ENCODE measurements around the gene OST4.

Gene OST4

GRCh38 chr2:27092696-27093429 is 21.4 kb upstream of the OST4 start:
- DNase-seq = no peak

GRCh38 chr2:27091746-27092695 is 20.6 kb upstream of the OST4 start:
- no peak for DNase-seq

GRCh38 chr2:27089111-27089954 is 17.9 kb upstream of the OST4 start:
- no peak for DNase-seq

- no peak for DNase-seq
Measured at GRCh38 chr2:27088634-27089033, 17.2 kb upstream of the OST4 start.

- no peak for DNase-seq
Measured at GRCh38 chr2:27087823-27088410, 16.5 kb upstream of the OST4 start.

- no peak for DNase-seq
Measured at GRCh38 chr2:27086724-27087593, 15.5 kb upstream of the OST4 start, which contains the start of gene KHK. KHK (plus strand) TSS chr2:27086772; CDS start chr2:27087260, 488 bp downstream.

GRCh38 chr2:27086090-27086723 is 14.8 kb upstream of the OST4 start:
- DNase-seq = peak; percentile 97

- peak; percentile 67 to 79 for DNase-seq
Measured at GRCh38 chr2:27085673-27086089, 14.2 kb upstream of the OST4 start.

GRCh38 chr2:27085062-27085672 is 13.7 kb upstream of the OST4 start:
- no peak for DNase-seq

- no peak for DNase-seq
Measured at GRCh38 chr2:27084297-27085061, 13.0 kb upstream of the OST4 start.

- DNase-seq = no peak
Measured at GRCh38 chr2:27083410-27084296, 12.2 kb upstream of the OST4 start.

GRCh38 chr2:27082773-27083409 is 11.4 kb upstream of the OST4 start:
- DNase-seq = no peak

- no peak for DNase-seq
Measured at GRCh38 chr2:27081984-27082772, 10.7 kb upstream of the OST4 start.

GRCh38 chr2:27080603-27080936 is 9.1 kb upstream of the OST4 start:
- no peak for DNase-seq

- peak in 1 of 2 donors; percentile 50 for DNase-seq
Measured at GRCh38 chr2:27080140-27080469, 8.7 kb upstream of the OST4 start.

GRCh38 chr2:27079233-27080139 is 8.0 kb upstream of the OST4 start:
- no peak for DNase-seq
